IPS-NIHi11 (cell line): Measurements from ENCODE around the gene RXRA.
A peak's percentile ranks its signal among the peaks of the same experiment; 100 is the strongest.

ENCODE experiments used
- DNase-seq: peaks from one replicate; pipeline ENCODE4 v3.0.0; 2012; ENCODE audit warnings: mixed read lengths, low spot score

Gene RXRA

GRCh38 chr9:134337469-134337868 is 11.2 kb downstream of the RXRA start:
- no peak for DNase-seq

- no peak for DNase-seq
Measured at GRCh38 chr9:134338394-134339182, 12.3 kb downstream of the RXRA start.

GRCh38 chr9:134339183-134339806 is 13.0 kb downstream of the RXRA start:
- DNase-seq, result no peak

GRCh38 chr9:134340475-134341160 is 14.4 kb downstream of the RXRA start:
- no peak for DNase-seq

GRCh38 chr9:134341306-134341705 is 15.1 kb downstream of the RXRA start:
- DNase-seq, result no peak

GRCh38 chr9:134341929-134342745 is 15.9 kb downstream of the RXRA start:
- no peak for DNase-seq

GRCh38 chr9:134342746-134343115 is 16.5 kb downstream of the RXRA start:
- DNase-seq, result no peak

- DNase-seq, result no peak
Measured at GRCh38 chr9:134343637-134344036, 17.4 kb downstream of the RXRA start.

DNA sequence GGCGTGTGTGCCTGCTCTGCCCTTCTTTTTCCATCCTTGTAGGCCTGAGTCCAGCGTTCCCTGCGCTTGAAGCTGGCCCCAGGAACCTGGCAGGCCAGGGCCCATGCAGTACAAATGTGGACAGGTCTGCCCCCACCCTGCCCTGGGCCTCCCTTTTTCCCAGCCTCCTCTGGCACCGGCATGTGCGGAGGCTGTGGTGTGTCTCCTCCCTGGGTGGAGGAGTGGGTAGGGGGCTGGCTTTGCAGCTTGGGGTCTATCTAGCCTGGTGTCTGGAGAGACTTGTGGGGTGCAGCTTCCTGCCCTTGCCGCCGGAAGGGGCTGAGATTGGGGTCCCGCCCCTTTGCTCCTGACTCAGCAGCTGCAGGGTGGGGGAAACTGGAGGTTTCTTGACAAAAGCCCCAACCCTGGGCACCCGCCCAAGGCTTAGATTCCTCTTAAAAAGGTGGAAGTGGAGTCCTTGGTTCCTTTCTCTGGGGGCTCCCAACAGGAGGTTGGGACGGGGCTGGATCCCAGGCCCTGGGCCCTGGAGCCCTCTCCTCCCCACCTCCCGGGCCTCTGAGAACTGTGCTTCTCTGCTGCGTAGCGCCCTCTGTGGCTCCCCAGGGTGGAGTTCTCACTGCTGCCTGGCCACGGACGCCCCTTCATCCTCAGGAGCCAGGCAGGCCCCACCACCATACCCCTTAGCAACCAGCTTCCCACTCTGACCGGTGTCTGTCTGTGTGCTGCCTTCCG is 18.0 kb downstream of the RXRA start:
- DNase-seq, result peak; percentile 74

- no peak for DNase-seq
Measured at GRCh38 chr9:134344800-134345310, 18.6 kb downstream of the RXRA start.

- DNase-seq, result no peak
Measured at GRCh38 chr9:134345737-134346136, 19.5 kb downstream of the RXRA start.

GRCh38 chr9:134346151-134346550 is 19.9 kb downstream of the RXRA start:
- DNase-seq, result no peak

GRCh38 chr9:134346840-134347583 is 20.8 kb downstream of the RXRA start:
- no peak for DNase-seq

- no peak for DNase-seq
Measured at GRCh38 chr9:134347996-134348395, 21.7 kb downstream of the RXRA start.

GRCh38 chr9:134348404-134349155 is 22.3 kb downstream of the RXRA start:
- DNase-seq, result no peak

GRCh38 chr9:134349936-134350335 is 23.7 kb downstream of the RXRA start:
- no peak for DNase-seq

GRCh38 chr9:134350416-134350994 is 24.2 kb downstream of the RXRA start:
- DNase-seq, result no peak

DNA sequence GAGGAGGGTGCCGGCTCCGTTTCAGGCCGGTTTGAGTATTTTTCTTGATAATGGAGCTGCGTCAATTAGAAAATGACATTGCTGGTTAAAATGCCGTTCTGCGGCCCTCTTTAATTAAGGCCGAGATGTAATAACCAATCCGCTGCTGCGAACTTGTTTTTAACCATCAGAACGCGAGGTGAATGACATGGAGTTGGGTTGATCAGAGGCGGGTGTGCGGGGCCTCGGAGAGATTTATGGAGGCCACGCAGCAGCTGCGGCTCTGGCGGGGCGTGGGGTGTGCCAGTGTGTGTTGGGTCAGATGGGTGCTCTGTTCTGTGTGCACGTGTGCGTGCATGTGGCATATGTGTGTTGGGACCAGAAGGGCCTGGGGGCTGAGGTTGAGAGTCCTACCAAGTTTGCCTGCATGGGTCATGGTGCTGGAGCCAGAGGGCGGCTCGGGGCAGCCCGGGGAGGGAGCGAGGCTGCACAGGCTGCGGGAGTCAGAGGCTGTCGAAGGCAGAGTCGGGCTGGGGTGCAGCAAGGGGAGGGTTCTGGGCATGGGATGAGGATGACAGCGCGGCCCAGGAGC is 25.4 kb downstream of the RXRA start:
- DNase-seq, result no peak

DNA sequence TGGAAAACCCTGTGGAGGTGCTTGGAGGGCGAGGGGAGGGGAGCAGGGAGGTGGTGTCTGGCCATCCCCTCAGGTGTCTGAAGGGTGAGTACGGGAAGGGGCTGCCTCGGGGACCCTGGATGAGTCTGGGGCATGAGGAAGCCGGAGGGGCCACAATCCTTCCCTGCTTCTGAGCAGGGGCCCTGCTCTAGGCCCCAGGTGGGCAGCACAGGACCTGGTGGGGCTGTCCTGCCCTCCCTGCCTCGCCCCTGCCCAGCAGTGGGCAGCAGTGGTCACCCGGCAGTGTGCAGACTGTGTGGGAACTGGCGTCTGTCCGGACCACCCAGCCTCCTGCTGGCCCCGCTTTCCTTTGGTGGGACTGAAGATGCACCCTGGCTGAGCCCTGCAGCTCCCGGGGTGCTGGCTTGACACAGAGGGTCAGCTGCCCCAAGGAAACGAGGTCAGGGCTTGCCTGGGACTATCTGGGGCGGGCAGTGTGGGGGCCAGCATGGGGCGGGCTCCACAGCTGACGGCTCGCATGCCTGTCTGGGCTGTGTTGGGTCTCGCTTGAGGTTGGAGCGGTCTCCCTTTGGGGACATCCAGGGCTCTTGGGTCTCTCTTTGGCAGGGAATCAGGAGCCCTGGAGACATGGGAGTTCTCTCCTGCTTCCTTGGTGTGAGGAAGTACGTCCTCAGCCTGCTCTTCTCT is 26.1 kb downstream of the RXRA start:
- DNase-seq, result no peak
